Urothelium cell line (cell line): ENCODE results near the gene C14orf119.
"Not testable (repeated sequence)": the region's sequence is repeated elsewhere in the genome, so short reads cannot be mapped to it uniquely, and the experiment has no call there.

Source experiments
- DNase-seq: peaks from one replicate; pipeline ENCODE4 v3.0.0; 2011; ENCODE audit warnings: low spot score, mixed read lengths
- FAIRE-seq: peaks from 2 replicates; lab custom pipeline; 2011; peaks lifted over from hg19 to GRCh38; lab: Jason Lieb, UNC

The C14orf119 gene

GRCh38 chr14:23107620-23108019 lies 12.3 kb downstream of the C14orf119 start:
- DNase-seq, FAIRE-seq: not testable (repeated sequence)

DNA sequence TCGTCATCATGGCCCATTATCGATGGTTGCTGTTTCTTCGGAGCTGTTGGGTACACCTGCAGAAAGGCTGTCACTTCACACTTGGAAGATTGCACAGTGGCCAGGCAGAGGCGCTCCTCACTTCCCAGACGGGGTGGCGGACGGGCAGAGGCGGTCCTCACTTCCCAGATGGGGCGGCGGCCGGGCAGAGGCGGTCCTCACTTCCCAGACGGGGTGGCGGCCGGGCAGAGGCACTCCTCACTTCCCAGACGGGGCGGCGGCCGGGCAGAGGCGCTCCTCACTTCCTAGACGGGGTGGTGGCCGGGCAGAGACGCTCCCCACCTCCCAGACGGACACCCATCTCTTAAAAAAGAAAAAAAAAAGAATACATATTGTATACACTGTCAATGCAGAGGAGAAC lies 12.9 kb downstream of the C14orf119 start:
- not testable (repeated sequence) for FAIRE-seq, DNase-seq

- DNase-seq (no peak), FAIRE-seq (no peak)
Measured at GRCh38 chr14:23109769-23110168, 14.5 kb downstream of the C14orf119 start.

- DNase-seq (no peak), FAIRE-seq (no peak)
Measured at GRCh38 chr14:23110579-23111365, 15.5 kb downstream of the C14orf119 start.

DNA sequence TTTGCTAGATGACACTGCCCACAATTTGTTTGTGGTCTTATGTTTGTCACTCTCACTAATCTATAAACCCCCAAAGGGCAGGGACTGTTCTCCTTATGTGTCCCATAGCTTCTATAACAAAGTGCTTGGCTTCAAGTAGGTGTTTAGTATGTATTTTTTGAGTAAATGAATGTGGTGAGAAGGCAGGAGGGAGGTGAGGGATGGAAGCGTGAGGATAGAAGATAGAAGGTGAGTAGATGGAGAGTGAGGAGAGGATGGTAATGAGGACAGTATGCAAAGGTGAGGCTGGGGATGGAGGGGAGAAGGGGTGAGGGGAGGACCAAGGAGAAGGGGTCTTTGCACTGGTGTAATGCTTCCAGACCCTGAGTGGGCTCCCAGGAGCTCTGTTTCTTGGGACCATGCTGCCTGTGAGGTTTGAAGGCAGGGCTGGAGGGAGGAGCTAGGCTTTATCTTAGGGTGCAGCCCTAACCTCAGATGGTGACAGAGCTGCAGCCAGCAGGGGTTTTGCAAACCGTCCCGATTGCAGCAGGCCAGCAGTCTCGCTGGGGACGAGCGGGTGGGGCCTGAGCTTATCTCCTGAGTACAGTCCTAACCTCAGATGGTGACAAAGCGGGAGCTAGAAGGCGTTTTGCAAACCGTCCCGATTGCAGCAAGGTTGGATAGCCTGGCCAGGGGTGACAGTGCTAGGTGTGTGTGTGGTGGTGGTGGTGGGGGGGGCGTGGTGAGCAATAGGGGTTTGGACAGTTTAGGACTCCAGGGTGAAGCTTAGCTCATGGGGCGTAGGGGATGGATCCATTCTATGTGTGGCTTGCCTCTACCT lies 17.3 kb downstream of the C14orf119 start:
- no peak for DNase-seq
- no peak for FAIRE-seq

DNA sequence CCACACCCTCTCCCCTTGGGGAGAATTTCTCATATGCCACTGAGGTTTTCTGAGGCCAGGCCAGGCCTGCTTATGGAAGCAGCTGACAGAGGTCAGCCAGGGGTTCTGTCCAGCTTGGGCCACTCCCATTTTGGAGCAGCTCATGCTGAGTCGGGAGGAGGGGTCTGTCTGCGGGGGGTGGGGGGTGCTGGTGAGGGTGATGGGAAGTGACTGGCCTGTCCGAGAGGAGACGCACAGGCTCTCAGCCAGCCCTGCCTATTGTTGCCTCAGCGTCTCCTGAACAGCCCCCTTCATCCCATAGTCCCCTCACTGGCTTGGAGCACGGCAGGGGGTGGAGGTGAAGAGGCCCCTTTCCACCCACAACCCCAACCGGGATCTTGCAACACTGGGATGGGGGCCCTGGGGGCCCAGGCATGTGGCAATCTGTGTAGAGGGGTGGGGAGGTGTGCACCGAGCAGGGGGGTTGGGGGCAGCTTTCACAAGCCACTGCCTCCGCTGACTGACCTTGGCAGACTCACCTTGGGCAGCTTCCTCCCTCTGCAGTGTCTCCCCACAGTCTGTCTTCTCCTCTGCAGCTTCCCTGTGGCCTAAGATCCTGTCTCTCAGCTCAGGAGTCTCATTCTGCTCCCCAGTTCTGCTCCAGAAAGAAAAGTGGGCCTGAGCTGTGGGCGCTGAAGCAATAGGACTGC lies 18.3 kb downstream of the C14orf119 start:
- FAIRE-seq (no peak), DNase-seq (no peak)

GRCh38 chr14:23114120-23114458 lies 18.8 kb downstream of the C14orf119 start:
- no peak for DNase-seq
- FAIRE-seq, result no peak

- peak; percentile 30 for DNase-seq
- FAIRE-seq, result no peak
Measured at GRCh38 chr14:23114669-23115038, 19.3 kb downstream of the C14orf119 start.

GRCh38 chr14:23115039-23115731 lies 19.9 kb downstream of the C14orf119 start:
- DNase-seq (peak; percentile 89), FAIRE-seq (no peak)

DNA sequence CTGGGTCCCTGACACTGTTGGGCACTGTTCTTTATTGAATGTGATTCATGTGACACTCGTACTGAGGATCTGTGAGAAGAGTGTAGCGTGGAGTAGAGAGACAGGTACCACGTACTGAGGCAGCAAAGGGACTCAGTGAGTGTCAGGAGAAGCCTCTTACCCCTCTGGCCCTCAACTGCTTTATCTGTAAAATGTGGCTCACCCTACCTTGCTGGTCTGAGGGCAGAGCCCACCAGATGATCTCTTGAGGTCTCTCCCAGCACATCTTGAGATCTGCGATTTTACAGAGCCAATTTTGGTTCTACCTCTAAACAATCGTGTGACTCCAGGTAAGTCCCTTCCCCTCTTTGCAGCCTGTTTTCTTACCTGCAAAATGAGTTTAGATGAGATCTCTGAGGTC lies 20.6 kb downstream of the C14orf119 start:
- no peak for DNase-seq
- no peak for FAIRE-seq

DNA sequence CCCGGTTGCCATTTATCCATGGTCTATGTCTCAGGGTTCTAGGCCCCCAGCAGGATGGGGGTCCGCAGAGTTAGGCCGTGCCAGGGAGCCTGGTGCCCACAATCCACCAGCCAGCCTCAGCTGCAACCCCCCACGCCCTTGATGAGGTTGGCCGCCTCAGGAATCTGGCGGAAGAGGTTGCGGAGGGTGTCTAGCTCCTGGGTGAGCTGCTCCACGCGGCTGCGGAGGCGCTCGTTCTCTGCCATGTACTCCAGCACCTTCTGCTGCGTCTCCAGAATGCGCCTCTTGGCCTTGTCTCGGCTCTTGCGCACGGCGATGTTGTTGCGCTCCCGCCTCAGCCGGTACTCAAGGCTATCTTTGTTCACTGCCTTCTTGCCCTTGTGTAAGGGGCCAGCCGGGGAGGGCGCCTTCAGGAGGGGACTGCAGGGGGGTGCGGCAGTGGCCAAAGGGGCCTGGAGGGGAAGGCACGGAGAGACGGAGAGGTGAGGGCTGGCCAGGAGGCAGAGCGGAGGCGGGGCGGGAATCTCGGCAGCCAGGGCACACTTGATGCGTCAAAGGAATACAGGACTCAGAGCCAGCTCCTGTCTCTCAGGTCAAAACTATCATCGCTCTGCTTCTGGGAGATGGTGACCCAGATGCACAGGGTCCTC lies 22.2 kb downstream of the C14orf119 start:
- FAIRE-seq, result no peak

GRCh38 chr14:23118506-23119362 lies 23.4 kb downstream of the C14orf119 start, which contains the start of gene CEBPE:
Gene CEBPE, minus strand, starts transcription at chr14:23119255. Its CDS starts 164 bp downstream, at chr14:23119091.
- no peak for DNase-seq
- FAIRE-seq, result no peak

More for the DNA sequence above, 22.2 kb downstream of the C14orf119 start:
- DNase-seq, result no peak

- DNase-seq, result no peak
- FAIRE-seq, result no peak
Measured at GRCh38 chr14:23119363-23120327, 24.3 kb downstream of the C14orf119 start.

- peak; percentile 93 for DNase-seq
- no peak for FAIRE-seq
Measured at GRCh38 chr14:23120541-23121251, 25.4 kb downstream of the C14orf119 start.

DNA sequence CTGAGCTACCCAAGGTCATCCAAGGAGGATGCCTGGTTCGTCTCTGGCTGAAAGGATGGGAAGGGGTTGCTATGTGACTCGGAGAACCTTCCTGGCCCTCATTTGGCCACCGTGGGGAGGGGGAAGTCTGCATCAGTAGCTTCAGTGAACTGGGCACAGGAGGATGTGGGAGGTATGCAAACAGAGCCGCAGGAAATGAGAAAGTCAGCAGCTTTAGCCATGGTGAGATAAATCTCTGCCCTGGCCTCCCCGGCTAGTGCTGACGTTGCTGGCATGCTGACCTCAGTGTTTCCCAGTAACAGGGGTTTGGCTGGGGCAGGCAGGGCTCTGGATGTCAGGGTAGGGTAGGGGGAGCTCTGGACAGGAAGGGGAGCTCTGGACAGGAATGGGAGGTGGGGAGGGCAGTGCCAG lies 26.1 kb downstream of the C14orf119 start:
- no peak for FAIRE-seq
- no peak for DNase-seq

DNA sequence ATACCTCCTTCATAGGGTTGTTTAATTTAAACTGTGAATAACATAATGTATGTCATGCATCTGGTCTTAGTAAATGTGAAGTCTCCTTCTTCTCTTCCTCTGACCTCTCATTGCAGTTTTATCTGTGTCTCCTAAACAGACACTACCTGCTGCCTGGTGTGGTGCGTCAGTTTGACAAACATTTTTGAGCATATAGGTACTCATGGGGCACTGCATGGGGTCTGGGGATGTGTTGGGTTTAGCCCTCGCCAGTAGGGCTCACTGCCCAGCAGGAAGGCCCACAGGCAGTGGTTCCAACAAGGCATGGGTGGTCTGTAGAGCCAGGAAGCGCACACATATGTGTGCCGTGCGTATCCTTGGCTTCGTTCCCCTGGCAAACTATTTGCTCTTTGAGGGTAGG lies 26.8 kb downstream of the C14orf119 start:
- DNase-seq, result no peak
- FAIRE-seq, result no peak

DNA sequence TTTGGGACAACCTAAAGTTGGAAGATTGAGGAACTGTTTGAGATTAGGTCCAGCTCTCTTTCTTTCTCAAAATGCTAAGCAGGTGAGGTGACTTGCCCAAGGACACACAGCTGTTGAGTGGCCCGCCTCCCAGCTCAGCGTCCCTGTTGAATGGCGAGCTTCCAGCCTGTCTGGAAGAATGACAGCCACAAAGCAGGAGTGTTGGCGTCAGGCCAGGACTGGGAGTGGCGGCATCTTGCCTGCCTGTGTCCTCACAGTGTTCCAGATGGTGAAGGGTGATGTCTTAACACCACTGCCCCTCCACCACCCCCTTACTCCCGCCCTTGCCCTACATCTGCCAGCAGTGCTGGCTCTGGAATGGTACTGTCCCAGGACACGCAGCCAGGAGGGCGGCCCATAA lies 28.1 kb downstream of the C14orf119 start:
- no peak for DNase-seq
- no peak for FAIRE-seq
